ENCODE results near the gene PSME1. TPM values are rescaled to one million over a fixed set of nuclear protein-coding genes. Genes with fewer than 3 reads are reported as not detected.
A peak's percentile ranks its signal among the peaks of the same experiment; 100 is the strongest.

The PSME1 gene
- total and polyA plus RNA-seq, 10 of the 15 experiments (the other 5 are each of a cell fraction or from before 2014, with no cell fraction given): 250 to 1,378 (median 412) TPM

DNA sequence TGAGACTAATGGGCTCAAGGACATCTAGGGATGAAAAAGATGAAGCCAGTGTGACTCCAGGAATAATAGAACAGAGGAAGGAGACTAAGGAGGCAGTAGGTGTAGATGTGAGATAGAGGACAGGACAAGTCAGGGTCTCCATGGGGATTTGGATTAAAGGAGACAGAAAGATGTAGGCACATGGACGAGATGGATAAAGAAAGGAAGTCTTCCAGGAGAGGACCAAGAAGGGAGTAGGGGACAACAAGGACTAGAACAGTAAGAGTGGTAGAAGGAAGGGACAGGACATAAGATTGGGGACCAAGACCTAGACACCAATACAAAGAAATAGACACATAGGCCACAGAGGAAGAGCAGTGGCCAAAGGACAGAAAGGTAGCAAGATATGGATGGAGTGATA is 49.0 kb upstream of the PSME1 start:
- FAIRE-seq: no peak
- H3K36me3 ChIP-seq (ENCODE audit: control insufficient read depth in 2 of 2, insufficient read depth in 2 of 2, low read length in 1 of 2): no peaks in the 10 kb centered on the region
- H4K20me1 ChIP-seq (ENCODE audit: control insufficient read depth, insufficient read depth): no peaks in the 10 kb centered on the region
- no peaks in the 10 kb centered on the region for H3K79me2 ChIP-seq (ENCODE audit: control insufficient read depth, insufficient read depth, low read length)
- WGBS (ENCODE audit: insufficient coverage, insufficient replicate concordance, low lambda C conversion rate, missing lambda C conversion rate): 17% methylated on average over 1 of the region's 1 CpG
- no peak overlapping the region for H3K27ac ChIP-seq (ENCODE audit: control insufficient read depth, insufficient read depth)
- no peak overlapping the region for H3K4me3 ChIP-seq
- H3K9me3 ChIP-seq (replicated peaks; ENCODE audit: control insufficient read depth, insufficient read depth, low read length): no peaks in the 10 kb centered on the region
- no peak for TF ChIP-seq SP1 (IDR thresholded peaks at IDR 0.05; ENCODE audit: low read depth, low read length)
- TF ChIP-seq, protein P1, sequence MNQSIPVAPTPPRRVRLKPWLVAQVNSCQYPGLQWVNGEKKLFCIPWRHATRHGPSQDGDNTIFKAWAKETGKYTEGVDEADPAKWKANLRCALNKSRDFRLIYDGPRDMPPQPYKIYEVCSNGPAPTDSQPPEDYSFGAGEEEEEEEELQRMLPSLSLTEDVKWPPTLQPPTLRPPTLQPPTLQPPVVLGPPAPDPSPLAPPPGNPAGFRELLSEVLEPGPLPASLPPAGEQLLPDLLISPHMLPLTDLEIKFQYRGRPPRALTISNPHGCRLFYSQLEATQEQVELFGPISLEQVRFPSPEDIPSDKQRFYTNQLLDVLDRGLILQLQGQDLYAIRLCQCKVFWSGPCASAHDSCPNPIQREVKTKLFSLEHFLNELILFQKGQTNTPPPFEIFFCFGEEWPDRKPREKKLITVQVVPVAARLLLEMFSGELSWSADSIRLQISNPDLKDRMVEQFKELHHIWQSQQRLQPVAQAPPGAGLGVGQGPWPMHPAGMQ (IDR thresholded peaks at IDR 0.05; ENCODE audit: borderline replicate concordance): 0 out of 2 replicates have a peak, but pooled peaks have one; percentile 17
- POLR2A ChIA-PET: interaction anchor here (1.0 kb wide), 1 partner anchor 20 kb away, joined by 3 read pairs; no protein-coding TSS in a partner anchor
- H2AFZ ChIP-seq (ENCODE audit: control insufficient read depth, low read depth, low read length): no peak overlapping the region
- BruUV-seq (replicated peaks): no TSS peak
- no peak for DNase-seq (ENCODE audit: low read depth, low spot score)
- intact Hi-C loops (cut with micrococcal nuclease; ENCODE audit: unreplicated experiment): no loop called here
- SMC1A ChIA-PET (ENCODE audit: uncharacterized antibody, unreplicated experiment): interaction anchor here (1.1 to 2.6 kb wide), 2 partner anchors 21 to 74 kb away, joined by 3 to 8 read pairs; partner anchors contain the start of gene IRF9
- no peak overlapping the region for H3K4me2 ChIP-seq (ENCODE audit: control insufficient read depth, insufficient read depth)
- no peak overlapping the region for H3K9ac ChIP-seq (ENCODE audit: control insufficient read depth, insufficient read depth, low read length)
- no peaks in the 10 kb centered on the region for H3K27me3 ChIP-seq (replicated peaks in 1 of 2; ENCODE audit: control insufficient read depth in 2 of 2, insufficient read depth in 2 of 2, low read length in 1 of 2)
- 0 out of 2 replicates have a peak, but pooled peaks cover under 1% of the 10 kb centered on the region for H3K4me1 ChIP-seq (ENCODE audit: control insufficient read depth, insufficient read depth, low read length)
- RAD21 ChIA-PET (ENCODE audit: unreplicated experiment): interaction anchor here (1.0 to 1.3 kb wide), 2 partner anchors 22 to 29 kb away, joined by 5 to 6 read pairs; no protein-coding TSS in a partner anchor
- CTCF ChIA-PET: interaction anchor here (0.6 to 3.2 kb wide), 4 partner anchors 22 to 497 kb away, joined by 3 to 17 read pairs (median 4); partner anchors contain the start of gene IRF9
- in situ Hi-C loops (cut with MboI): loop anchor here (5.0 kb wide), 1 partner anchor 75 kb away; no protein-coding TSS in a partner anchor
- ATAC-seq: no peak

DNA sequence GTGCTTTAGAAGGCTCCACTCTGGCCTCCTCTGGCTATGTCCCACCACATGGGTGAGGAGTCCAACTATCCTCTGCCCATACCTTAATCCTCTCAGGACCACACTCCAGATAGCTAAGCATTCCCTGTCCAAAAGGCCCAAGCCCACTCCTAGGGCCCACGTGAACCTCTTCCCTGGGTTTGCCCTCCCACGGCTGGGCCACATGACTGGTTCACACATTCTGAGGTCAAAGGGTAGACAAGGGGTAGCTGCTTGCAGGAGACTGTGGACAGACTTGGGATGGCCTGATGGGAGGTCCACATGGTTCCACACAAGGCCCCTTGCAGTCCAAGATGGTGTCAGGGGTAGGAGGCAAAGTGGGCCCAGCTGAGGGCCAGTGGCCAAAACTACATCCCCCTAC is 47.9 kb upstream of the PSME1 start:
- Histone ChIP-seq H3K27ac (ENCODE audit: control insufficient read depth, insufficient read depth) (no peak overlapping the region), H3K27me3 (replicated peaks in 1 of 2; ENCODE audit: control insufficient read depth in 2 of 2, insufficient read depth in 2 of 2, low read length in 1 of 2) (no peaks in the 10 kb centered on the region), H3K4me2 (ENCODE audit: control insufficient read depth, insufficient read depth) (no peak overlapping the region), H2AFZ (ENCODE audit: control insufficient read depth, low read depth, low read length) (no peak overlapping the region), H3K79me2 (ENCODE audit: control insufficient read depth, insufficient read depth, low read length) (no peaks in the 10 kb centered on the region), H3K4me1 (ENCODE audit: control insufficient read depth, insufficient read depth, low read length) (no peaks in the 10 kb centered on the region), H4K20me1 (ENCODE audit: control insufficient read depth, insufficient read depth) (no peaks in the 10 kb centered on the region), H3K9me3 (replicated peaks; ENCODE audit: control insufficient read depth, insufficient read depth, low read length) (no peaks in the 10 kb centered on the region), H3K4me3 (no peak overlapping the region), H3K9ac (ENCODE audit: control insufficient read depth, insufficient read depth, low read length) (no peak overlapping the region), H3K36me3 (ENCODE audit: control insufficient read depth in 2 of 2, insufficient read depth in 2 of 2, low read length in 1 of 2) (no peaks in the 10 kb centered on the region)
- DNase-seq (ENCODE audit: low read depth, low spot score): no peak
- FAIRE-seq: no peak
- ChIA-PET SMC1A (ENCODE audit: uncharacterized antibody, unreplicated experiment) (interaction anchor here (0.7 kb wide), 1 partner anchor 42 kb away, joined by 3 read pairs; no protein-coding TSS in a partner anchor), CTCF (interaction anchor here (0.7 to 11.2 kb wide), 3 partner anchors 18 to 73 kb away, joined by 5 to 294 read pairs (median 197); no protein-coding TSS in a partner anchor), RAD21 (ENCODE audit: unreplicated experiment) (interaction anchor here (1.3 kb wide), 1 partner anchor 21 kb away, joined by 3 read pairs; no protein-coding TSS in a partner anchor), POLR2A (interaction anchor here (0.9 kb wide), 1 partner anchor 12 kb away, joined by 3 read pairs; no protein-coding TSS in a partner anchor)
- no TSS peak for BruUV-seq (replicated peaks)
- ATAC-seq: no peak
- intact Hi-C loops (cut with micrococcal nuclease; ENCODE audit: unreplicated experiment): no loop called here
- TF ChIP-seq, protein P2, sequence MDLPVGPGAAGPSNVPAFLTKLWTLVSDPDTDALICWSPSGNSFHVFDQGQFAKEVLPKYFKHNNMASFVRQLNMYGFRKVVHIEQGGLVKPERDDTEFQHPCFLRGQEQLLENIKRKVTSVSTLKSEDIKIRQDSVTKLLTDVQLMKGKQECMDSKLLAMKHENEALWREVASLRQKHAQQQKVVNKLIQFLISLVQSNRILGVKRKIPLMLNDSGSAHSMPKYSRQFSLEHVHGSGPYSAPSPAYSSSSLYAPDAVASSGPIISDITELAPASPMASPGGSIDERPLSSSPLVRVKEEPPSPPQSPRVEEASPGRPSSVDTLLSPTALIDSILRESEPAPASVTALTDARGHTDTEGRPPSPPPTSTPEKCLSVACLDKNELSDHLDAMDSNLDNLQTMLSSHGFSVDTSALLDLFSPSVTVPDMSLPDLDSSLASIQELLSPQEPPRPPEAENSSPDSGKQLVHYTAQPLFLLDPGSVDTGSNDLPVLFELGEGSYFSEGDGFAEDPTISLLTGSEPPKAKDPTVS (IDR thresholded peaks at IDR 0.05; ENCODE audit: low read depth, low read length): no peak
- in situ Hi-C loops (cut with MboI): loop anchor here (5.0 kb wide), 1 partner anchor 76 kb away; no protein-coding TSS in a partner anchor
- 60% methylated on average over 2 of the region's 2 CpGs for WGBS (ENCODE audit: insufficient coverage, insufficient replicate concordance, low lambda C conversion rate, missing lambda C conversion rate)
